ENCODE measurements around the gene ZNF697.
"Not testable (repeated sequence)": the region's sequence is repeated elsewhere in the genome, so short reads cannot be mapped to it uniquely, and the experiment has no call there.

DNA sequence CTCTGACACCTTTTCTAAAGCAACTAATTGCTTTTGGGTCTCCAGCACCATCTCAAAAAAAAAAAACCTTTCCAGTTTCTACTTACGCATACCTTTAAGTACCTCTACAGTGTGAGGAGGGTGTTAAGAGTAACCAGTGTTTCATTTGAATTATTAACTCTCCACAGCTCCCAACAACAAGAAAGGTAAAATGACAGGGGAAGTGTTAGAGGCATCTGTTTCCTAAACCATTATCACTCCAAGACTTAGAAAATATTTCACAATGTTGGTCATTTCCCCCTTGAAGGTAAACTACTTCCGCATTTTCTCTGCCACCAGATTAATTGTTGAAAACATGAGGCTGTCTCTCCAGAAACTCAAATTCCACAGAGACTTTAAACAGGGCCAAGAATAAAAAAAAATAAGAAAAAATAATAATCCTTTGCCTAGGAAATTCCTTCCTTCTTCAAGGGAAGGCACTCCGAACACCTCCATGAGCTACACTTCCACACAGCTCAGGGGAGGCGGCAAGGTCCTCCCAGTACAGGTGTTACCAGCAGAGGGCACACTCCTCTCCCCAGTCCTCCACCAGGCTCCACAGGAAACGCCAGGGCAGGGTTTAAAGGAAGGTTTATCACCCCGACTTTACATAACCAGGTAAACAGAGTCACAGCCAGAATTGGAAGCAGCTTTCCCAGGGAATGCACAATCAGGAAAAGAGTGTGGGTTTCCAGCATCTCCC lies 40.8 kb downstream of the ZNF697 start:
- TF ChIP-seq, protein P1, sequence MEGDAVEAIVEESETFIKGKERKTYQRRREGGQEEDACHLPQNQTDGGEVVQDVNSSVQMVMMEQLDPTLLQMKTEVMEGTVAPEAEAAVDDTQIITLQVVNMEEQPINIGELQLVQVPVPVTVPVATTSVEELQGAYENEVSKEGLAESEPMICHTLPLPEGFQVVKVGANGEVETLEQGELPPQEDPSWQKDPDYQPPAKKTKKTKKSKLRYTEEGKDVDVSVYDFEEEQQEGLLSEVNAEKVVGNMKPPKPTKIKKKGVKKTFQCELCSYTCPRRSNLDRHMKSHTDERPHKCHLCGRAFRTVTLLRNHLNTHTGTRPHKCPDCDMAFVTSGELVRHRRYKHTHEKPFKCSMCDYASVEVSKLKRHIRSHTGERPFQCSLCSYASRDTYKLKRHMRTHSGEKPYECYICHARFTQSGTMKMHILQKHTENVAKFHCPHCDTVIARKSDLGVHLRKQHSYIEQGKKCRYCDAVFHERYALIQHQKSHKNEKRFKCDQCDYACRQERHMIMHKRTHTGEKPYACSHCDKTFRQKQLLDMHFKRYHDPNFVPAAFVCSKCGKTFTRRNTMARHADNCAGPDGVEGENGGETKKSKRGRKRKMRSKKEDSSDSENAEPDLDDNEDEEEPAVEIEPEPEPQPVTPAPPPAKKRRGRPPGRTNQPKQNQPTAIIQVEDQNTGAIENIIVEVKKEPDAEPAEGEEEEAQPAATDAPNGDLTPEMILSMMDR (optimal IDR thresholded peaks at IDR 0.05 in 1 of 3, IDR thresholded peaks at IDR 0.05 in 1 of 3, conservative IDR thresholded peaks at IDR 0.05 in 1 of 3; ENCODE audit: extremely low read depth in 1 of 3, insufficient read depth in 2 of 3, low read length in 3 of 3): not testable (repeated sequence)
- TF ChIP-seq EZH2 (IDR thresholded peaks at IDR 0.05; ENCODE audit: low read length): not testable (repeated sequence)

Data from keratinocyte (primary cell).